ENCODE data around the gene ARID3A.

Gene ARID3A

GRCh38 chr19:913080-913748, 12.6 kb upstream of the ARID3A start, which contains the start of gene R3HDM4:
Gene R3HDM4, minus strand, starts transcription at chr19:913219. Its CDS starts 62 bp downstream, at chr19:913157.
- DNase-seq = peak; percentile 34

DNA sequence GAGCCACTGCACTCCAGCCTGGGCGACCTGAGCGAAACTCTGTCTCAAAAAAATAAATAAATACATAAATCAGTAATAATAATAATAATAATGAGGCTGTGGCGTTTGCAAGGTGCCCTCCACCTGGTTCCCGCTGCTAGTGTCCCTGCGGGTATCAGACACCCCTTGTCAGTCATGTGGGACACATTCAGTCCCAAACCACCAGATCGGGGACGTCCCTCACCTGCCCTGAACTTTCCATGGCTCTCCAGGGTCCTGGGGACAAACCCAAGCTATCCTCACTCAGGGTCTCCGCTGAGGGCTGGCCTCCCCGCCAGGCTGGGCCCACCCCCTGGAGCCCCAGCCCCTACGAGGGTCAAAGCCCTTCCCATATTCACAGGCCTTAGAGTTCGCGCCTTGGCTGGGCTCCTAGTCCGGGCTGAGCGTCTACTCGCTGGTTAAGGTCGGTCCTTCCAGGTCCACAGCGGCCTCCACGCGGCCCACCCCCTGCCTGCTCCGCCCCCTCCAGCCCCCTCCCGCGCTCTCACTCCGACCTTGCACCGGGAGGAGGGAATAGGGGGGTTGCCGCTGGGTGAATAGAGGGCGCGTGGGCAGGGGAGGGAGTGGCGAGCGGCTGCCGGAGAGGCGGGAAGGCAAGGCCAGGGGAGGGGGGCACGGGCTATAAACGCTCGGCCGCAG, 9.1 kb upstream of the ARID3A start:
- DNase-seq = no peak

- DNase-seq = peak; percentile 24
These were observed 8.3 kb upstream of the ARID3A start, which contains the start of gene KISS1R for GRCh38 chr19:917323-918151. Gene KISS1R, plus strand, starts transcription at chr19:917333. Its CDS starts 170 bp downstream, at chr19:917503.

DNA sequence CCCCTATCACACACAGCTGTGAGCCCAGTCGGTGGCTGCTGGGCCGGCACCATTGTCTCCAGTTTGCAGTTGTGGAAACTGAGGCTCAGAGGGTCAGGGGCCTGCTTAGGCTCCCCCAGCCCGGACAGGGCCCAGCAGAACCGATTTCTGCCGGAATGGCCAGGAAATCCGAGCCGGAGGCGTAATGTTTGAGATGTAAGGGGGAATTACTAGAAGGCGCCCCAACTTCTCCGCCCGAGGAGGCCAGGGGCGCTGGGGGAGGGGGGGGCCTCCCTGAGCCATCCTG, 7.7 kb upstream of the ARID3A start:
- DNase-seq = no peak

GRCh38 chr19:918481-919198, 7.2 kb upstream of the ARID3A start:
- DNase-seq = peak; percentile 28

GRCh38 chr19:919199-920050, 6.4 kb upstream of the ARID3A start:
- peak; percentile 75 for DNase-seq

DNA sequence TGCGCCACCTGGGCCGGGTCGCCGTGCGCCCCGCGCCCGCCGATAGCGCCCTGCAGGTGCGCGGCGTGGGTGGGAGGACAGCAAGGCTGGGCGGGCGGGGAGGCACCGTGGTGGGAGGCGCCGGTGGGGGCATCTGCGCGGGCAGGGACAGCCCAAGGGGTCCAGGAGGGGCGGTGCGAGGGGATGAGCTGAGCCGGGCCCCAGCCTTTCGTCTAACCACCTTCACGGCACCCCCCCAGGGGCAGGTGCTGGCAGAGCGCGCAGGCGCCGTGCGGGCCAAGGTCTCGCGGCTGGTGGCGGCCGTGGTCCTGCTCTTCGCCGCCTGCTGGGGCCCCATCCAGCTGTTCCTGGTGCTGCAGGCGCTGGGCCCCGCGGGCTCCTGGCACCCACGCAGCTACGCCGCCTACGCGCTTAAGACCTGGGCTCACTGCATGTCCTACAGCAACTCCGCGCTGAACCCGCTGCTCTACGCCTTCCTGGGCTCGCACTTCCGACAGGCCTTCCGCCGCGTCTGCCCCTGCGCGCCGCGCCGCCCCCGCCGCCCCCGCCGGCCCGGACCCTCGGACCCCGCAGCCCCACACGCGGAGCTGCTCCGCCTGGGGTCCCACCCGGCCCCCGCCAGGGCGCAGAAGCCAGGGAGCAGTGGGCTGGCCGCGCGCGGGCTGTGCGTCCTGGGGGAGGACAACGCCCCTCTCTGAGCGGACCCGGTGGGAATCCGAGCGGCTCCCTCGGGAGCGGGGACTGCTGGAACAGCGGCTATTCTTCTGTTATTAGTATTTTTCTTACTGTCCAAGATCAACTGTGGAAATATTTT, 5.6 kb upstream of the ARID3A start:
- DNase-seq = peak; percentile 80

- DNase-seq = no peak
These were observed 1.2 kb upstream of the ARID3A start for GRCh38 chr19:924553-925086.

- DNase-seq = no peak
These were observed 729 bp upstream of the ARID3A start for GRCh38 chr19:925087-925525.

- DNase-seq = no peak
These were observed 421 bp downstream of the ARID3A start for GRCh38 chr19:926323-926588.

- DNase-seq = no peak
These were observed 935 bp downstream of the ARID3A start for GRCh38 chr19:926589-927350.

DNA sequence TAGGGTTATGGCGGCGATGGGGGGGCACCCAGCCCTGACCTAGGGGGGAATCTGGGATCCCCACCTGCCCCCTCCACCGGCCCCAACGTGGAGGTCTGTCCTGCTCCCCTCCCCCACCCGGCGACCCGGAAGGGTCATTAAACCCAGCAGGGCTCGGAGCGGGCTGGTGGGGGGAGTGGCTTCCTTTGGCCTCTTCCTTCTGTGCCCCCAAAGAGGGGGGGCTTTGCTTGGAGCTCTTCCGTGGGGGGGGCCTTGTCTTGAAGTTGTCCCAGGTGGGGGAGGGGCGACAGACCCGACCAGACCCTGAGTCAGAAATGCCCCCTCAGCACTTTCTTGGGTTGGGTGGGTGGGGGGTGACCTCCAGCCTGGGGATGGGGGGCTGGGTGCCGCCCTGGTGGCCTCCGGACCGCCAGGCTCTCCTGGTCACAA, 1.5 kb downstream of the ARID3A start:
- DNase-seq = no peak

GRCh38 chr19:927780-928401, 2.1 kb downstream of the ARID3A start:
- DNase-seq = no peak

- DNase-seq = no peak
These were observed 2.8 kb downstream of the ARID3A start for GRCh38 chr19:928471-929202.

GRCh38 chr19:929203-929890, 3.5 kb downstream of the ARID3A start:
- DNase-seq = no peak

- DNase-seq = no peak
These were observed 4.0 kb downstream of the ARID3A start for GRCh38 chr19:929891-930258.

DNA sequence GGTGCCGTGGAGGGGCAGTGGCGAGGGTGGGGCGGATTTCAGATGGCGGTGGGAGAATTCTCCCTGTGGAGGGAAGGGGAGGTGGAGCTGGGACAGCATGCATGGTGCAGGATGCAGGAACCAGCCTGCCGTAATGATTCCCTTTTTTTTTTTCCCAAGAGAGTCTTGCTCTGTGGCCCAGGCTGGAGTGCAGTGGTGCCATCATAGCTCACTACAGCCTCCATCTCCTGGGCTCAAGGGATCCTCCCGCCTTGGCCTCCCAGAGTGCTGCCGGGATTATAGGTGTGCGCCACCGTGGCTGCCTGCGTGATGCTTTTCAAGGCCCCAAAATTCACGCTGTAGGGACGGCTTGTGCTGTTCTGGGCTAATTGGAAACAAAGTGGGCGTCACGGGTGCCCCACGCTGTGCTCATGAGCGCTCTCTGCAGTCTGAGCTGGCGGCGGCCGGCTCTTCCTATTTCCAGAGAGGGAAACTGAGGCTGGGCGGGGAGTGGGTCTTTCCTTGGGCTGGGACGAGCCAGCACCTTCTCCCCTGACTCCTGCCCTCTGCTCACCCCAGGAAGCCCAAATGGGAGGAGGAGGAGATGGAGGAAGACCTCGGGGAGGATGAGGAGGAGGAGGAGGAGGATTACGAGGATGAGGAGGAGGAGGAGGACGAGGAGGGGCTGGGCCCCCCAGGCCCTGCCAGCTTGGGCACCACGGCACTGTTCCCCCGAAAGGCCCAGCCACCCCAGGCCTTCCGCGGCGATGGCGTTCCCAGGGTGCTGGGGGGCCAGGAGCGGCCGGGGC, 6.2 kb downstream of the ARID3A start:
- DNase-seq = no peak

Measured in NCI-H1105 treated with DMSO at 0.1 percent for 48 hours (cell line).